Hepatocyte (in vitro differentiated cells): ENCODE data around the gene ITPRIPL1. TPM values are rescaled to one million over a fixed set of nuclear protein-coding genes. Genes with fewer than 3 reads are reported as not detected.

ENCODE experiments used
- DNase-seq: peaks from one replicate; pipeline ENCODE4 v3.0.0-alpha.2; 2016; ENCODE audit warnings: low spot score
- H2AFZ ChIP-seq: fragments of 200-600 bp; sonication (generic); 2 replicates; pipeline ENCODE4 v1.6.0; 2016; ENCODE audit warnings: antibody characterized with exemption, mild to moderate bottlenecking
- H3K27ac ChIP-seq: fragments of 200-600 bp; sonication (generic); 2 replicates; pipeline ENCODE4 v1.5.1; 2016; ENCODE audit warnings: mild to moderate bottlenecking
- H3K27me3 ChIP-seq: fragments of 200-600 bp; sonication (generic); 2 replicates; pipeline ENCODE4 v1.6.1; 2016
- H3K36me3 ChIP-seq: fragments of 200-600 bp; sonication (generic); replicated peaks from 2 replicates; pipeline ENCODE4 v1.5.1; 2016; ENCODE audit warnings: low read depth; ENCODE audit not compliant: insufficient read depth
- H3K4me1 ChIP-seq: fragments of 200-600 bp; sonication (generic); 2 replicates; pipeline ENCODE4 v1.5.1; 2016; ENCODE audit warnings: mild to moderate bottlenecking, moderate library complexity; ENCODE audit not compliant: insufficient read depth
- H3K4me2 ChIP-seq: fragments of 200-600 bp; sonication (generic); 2 replicates; pipeline ENCODE4 v1.6.0; 2016
- H3K4me3 ChIP-seq: fragments of 200-600 bp; sonication (generic); 2 replicates; pipeline ENCODE4 v1.5.1; 2016; ENCODE audit warnings: mild to moderate bottlenecking
- H3K79me2 ChIP-seq: fragments of 200-600 bp; sonication (generic); 2 replicates; pipeline ENCODE4 v1.6.0; 2017; ENCODE audit warnings: mild to moderate bottlenecking
- H3K9me2 ChIP-seq: fragments of 200-600 bp; sonication (generic); replicated peaks from 2 replicates; pipeline ENCODE4 v1.6.0; 2017; ENCODE audit warnings: mild to moderate bottlenecking; ENCODE audit not compliant: insufficient read depth
- H3K9me3 ChIP-seq: fragments of 200-600 bp; sonication (generic); 2 replicates; pipeline ENCODE4 v1.5.1; 2016; ENCODE audit warnings: low read depth, mild to moderate bottlenecking
- H4K20me1 ChIP-seq: fragments of 200-600 bp; sonication (generic); 2 replicates; pipeline ENCODE4 v1.6.0; 2016; ENCODE audit warnings: mild to moderate bottlenecking; ENCODE audit not compliant: insufficient read depth, poor library complexity, severe bottlenecking
- EZH2 ChIP-seq: fragments of 200-600 bp; sonication (generic); IDR thresholded peaks from 2 replicates; pipeline ENCODE4 v1.6.1; 2016; ENCODE audit warnings: antibody characterized with exemption, mild to moderate bottlenecking, borderline replicate concordance
- EZH2phosphoT487 ChIP-seq: fragments of 200-600 bp; sonication (generic); IDR thresholded peaks from one replicate; pipeline ENCODE4 v1.6.1; 2018; ENCODE audit warnings: antibody characterized with exemption, mild to moderate bottlenecking, low read depth, moderate library complexity; ENCODE audit not compliant: unreplicated experiment, severe bottlenecking
- WGBS: methylation state at CpG from one replicate; pipeline ENCODE4 v1.1.6; 2016; ENCODE audit warnings: low lambda C conversion rate; ENCODE audit errors: missing lambda C conversion rate; 5-methylcytosine and 5-hydroxymethylcytosine counted together
- polyA plus RNA-seq: library from polyadenylated mRNA; unstranded; fragments of >200 nt; fragmentation: Nextera tagmentation; extraction: Ambion mirVana; gene quantifications from 2 replicates; pipeline ENCODE4 v1.2.1, GENCODE V29; 2016
- total RNA-seq: library from RNA; depleted of rRNA; stranded (reverse); fragments of >200 nt; gene quantifications from 2 replicates; pipeline ENCODE4 v1.2.3, GENCODE V29; 2014
- TF ChIP-seq, protein P1 (sequence below): fragments of 200-600 bp; sonication (generic); IDR thresholded peaks from 2 replicates; pipeline ENCODE4 v1.5.1; 2016; ENCODE audit warnings: antibody characterized with exemption, mild to moderate bottlenecking; ENCODE audit not compliant: poor library complexity

The ITPRIPL1 gene
- total and polyA plus RNA-seq, 2 experiments from 2014 or later, result 1.9 to 2.0 TPM

DNA sequence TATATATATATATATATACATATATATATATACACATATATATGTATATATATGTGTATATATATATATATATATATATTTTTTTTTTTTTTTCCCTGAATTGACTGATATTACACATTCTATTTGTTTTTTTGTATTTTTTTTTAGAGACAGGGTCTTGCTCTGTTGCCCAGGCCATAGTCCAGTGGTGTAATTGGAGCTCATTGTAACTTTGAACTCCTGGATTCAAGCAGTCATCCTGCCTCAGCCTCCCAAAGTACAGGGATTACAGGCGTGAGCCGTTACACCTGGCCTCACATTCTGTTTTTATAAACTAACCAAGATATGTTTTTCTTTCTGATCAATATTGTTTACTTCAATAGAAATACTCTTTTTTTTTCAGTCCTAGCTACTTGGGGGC, 36.6 kb downstream of the ITPRIPL1 start:
- H3K79me2 ChIP-seq, result no peaks in the 10 kb centered on the region
- WGBS, result 95% methylated on average over 2 of the region's 2 CpGs
- H3K4me3 ChIP-seq, result no peak overlapping the region
- H3K9me3 ChIP-seq, result no peaks in the 10 kb centered on the region
- no peak for DNase-seq
- no peaks in the 10 kb centered on the region for H3K9me2 ChIP-seq
- no peaks in the 10 kb centered on the region for H4K20me1 ChIP-seq
- no peak overlapping the region for H3K27ac ChIP-seq
- no peaks in the 10 kb centered on the region for H3K27me3 ChIP-seq
- TF ChIP-seq, protein P1, sequence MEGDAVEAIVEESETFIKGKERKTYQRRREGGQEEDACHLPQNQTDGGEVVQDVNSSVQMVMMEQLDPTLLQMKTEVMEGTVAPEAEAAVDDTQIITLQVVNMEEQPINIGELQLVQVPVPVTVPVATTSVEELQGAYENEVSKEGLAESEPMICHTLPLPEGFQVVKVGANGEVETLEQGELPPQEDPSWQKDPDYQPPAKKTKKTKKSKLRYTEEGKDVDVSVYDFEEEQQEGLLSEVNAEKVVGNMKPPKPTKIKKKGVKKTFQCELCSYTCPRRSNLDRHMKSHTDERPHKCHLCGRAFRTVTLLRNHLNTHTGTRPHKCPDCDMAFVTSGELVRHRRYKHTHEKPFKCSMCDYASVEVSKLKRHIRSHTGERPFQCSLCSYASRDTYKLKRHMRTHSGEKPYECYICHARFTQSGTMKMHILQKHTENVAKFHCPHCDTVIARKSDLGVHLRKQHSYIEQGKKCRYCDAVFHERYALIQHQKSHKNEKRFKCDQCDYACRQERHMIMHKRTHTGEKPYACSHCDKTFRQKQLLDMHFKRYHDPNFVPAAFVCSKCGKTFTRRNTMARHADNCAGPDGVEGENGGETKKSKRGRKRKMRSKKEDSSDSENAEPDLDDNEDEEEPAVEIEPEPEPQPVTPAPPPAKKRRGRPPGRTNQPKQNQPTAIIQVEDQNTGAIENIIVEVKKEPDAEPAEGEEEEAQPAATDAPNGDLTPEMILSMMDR, result no peak
- no peak for TF ChIP-seq EZH2
- TF ChIP-seq EZH2phosphoT487, result no peak
- H3K4me1 ChIP-seq, result no peaks in the 10 kb centered on the region
- H2AFZ ChIP-seq, result no peak overlapping the region
- H3K4me2 ChIP-seq, result no peak overlapping the region
- H3K36me3 ChIP-seq, result no peaks in the 10 kb centered on the region

DNA sequence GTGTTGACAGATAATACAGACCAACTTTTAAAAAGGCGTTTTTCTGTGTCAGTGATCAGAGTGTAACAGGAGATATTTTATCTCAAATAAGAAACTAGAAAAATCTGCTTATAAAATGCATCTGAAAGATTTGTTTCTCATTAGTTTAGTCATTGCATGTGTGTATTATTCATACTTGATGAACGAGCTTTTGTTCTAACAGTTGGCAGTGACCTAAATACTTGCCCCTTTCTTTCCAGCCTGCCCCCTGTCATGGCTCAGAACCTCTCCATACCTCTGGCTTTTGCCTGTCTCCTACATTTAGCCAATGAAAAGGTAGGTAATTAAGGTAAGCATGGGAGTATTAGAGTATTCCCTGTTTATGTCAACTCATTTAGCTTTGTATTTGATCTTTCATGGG, 44.1 kb downstream of the ITPRIPL1 start:
- no peak for DNase-seq
- Histone ChIP-seq H3K4me3 (no peak overlapping the region), H3K27ac (no peak overlapping the region), H4K20me1 (no peaks in the 10 kb centered on the region), H3K9me3 (no peaks in the 10 kb centered on the region), H3K4me1 (no peaks in the 10 kb centered on the region), H3K79me2 (no peaks in the 10 kb centered on the region), H3K36me3 (no peaks in the 10 kb centered on the region), H3K27me3 (no peaks in the 10 kb centered on the region), H3K9me2 (no peaks in the 10 kb centered on the region), H2AFZ (no peak overlapping the region), H3K4me2 (no peak overlapping the region)
- WGBS, result 98% methylated on average over 2 of the region's 2 CpGs
- TF ChIP-seq EZH2phosphoT487, result no peak
- no peak for TF ChIP-seq EZH2
- TF ChIP-seq, protein P1, result no peak

DNA sequence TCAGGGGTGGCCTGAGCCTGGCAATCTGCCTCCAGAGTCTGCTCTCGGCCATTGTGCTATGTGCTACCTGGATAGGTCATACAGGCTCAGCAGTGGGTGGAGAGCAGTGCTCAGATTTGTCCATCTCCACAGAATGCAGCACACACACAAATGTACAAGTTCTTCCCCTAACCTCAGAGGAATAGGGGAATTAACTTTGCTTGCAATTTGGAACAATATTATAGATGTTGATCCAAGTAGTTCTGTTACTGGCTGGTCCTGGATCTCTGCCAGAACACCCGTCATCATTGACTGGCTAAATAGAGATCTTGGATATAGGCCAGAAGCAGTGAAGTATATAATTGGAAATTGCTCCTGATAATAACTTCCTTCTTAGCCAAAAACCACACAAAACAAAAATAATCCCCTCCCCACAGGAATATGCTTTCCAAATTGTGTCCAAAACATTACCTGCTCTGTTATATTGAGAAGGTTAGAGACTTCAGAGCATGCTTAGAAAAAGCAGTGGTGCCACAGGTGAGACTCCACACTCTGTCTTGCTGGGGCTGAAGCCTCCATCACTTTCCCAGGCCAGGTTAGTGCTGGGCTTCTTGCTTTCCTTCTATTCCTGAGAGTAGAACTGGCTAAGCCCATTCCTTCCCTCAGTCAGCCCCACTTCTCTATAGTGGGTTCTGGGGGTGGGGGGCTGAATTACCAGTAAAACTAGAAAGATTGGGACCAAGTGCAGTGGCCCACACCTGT, 49.3 kb downstream of the ITPRIPL1 start:
- no peaks in the 10 kb centered on the region for H3K9me3 ChIP-seq
- H3K79me2 ChIP-seq, result no peaks in the 10 kb centered on the region
- no peak overlapping the region for H3K4me2 ChIP-seq
- H3K36me3 ChIP-seq, result no peaks in the 10 kb centered on the region
- no peaks in the 10 kb centered on the region for H3K4me1 ChIP-seq
- H2AFZ ChIP-seq, result no peak overlapping the region
- 65% methylated on average over 2 of the region's 2 CpGs for WGBS
- H3K4me3 ChIP-seq, result no peak overlapping the region
- H4K20me1 ChIP-seq, result no peaks in the 10 kb centered on the region
- H3K9me2 ChIP-seq, result no peaks in the 10 kb centered on the region
- peak; percentile 42 for DNase-seq
- TF ChIP-seq EZH2phosphoT487, result no peak
- no peak for TF ChIP-seq EZH2
- TF ChIP-seq, protein P1, result no peak
- H3K27me3 ChIP-seq, result no peaks in the 10 kb centered on the region
- no peak overlapping the region for H3K27ac ChIP-seq

Other genes starting within 250 kb of the ITPRIPL1 start
- gene ADRA2B, start 208.7 kb upstream of the ITPRIPL1 start, total RNA-seq, result 0.56 and 0.87 TPM in 2 replicates
- gene ADRA2B, start 208.7 kb upstream of the ITPRIPL1 start, polyA plus RNA-seq, result 0.66 TPM in 1 of 2 replicates, not detected in the other
- not detected in 2 replicates for gene ASTL, start 186.8 kb upstream of the ITPRIPL1 start, total RNA-seq
- gene ASTL, start 186.8 kb upstream of the ITPRIPL1 start, polyA plus RNA-seq, result not detected in 2 replicates
- 7.2 and 11.3 TPM in 2 replicates for gene DUSP2, start 179.9 kb upstream of the ITPRIPL1 start, total RNA-seq
- 17.0 and 24.0 TPM in 2 replicates for gene DUSP2, start 179.9 kb upstream of the ITPRIPL1 start, polyA plus RNA-seq
- 119 and 138 TPM in 2 replicates for gene STARD7, start 116.5 kb upstream of the ITPRIPL1 start, total RNA-seq
- gene STARD7, start 116.5 kb upstream of the ITPRIPL1 start, polyA plus RNA-seq, result 92.8 and 101 TPM in 2 replicates
- 32.5 and 33.6 TPM in 2 replicates for gene TMEM127, start 59.3 kb upstream of the ITPRIPL1 start, total RNA-seq
- 44.4 and 44.5 TPM in 2 replicates for gene TMEM127, start 59.3 kb upstream of the ITPRIPL1 start, polyA plus RNA-seq
- gene CIAO1, start 59.1 kb upstream of the ITPRIPL1 start, total RNA-seq, result 90.1 and 96.4 TPM in 2 replicates
- 66.9 and 71.2 TPM in 2 replicates for gene CIAO1, start 59.1 kb upstream of the ITPRIPL1 start, polyA plus RNA-seq
- 56.3 and 60.9 TPM in 2 replicates for gene SNRNP200, start 19.8 kb upstream of the ITPRIPL1 start, total RNA-seq
- gene SNRNP200, start 19.8 kb upstream of the ITPRIPL1 start, polyA plus RNA-seq, result 59.8 and 64.1 TPM in 2 replicates
- 5.0 and 6.6 TPM in 2 replicates for gene NCAPH, start 10.4 kb downstream of the ITPRIPL1 start, total RNA-seq
- gene NCAPH, start 10.4 kb downstream of the ITPRIPL1 start, polyA plus RNA-seq, result 3.5 and 7.0 TPM in 2 replicates
- gene NEURL3, start 180.0 kb downstream of the ITPRIPL1 start, total RNA-seq, result 6.2 and 8.1 TPM in 2 replicates
- gene NEURL3, start 180.0 kb downstream of the ITPRIPL1 start, polyA plus RNA-seq, result 1.8 and 10.5 TPM in 2 replicates
- gene ARID5A, start 211.4 kb downstream of the ITPRIPL1 start, total RNA-seq, result 4.9 and 6.9 TPM in 2 replicates
- 11.9 and 13.3 TPM in 2 replicates for gene ARID5A, start 211.4 kb downstream of the ITPRIPL1 start, polyA plus RNA-seq